Stimulated activated CD8-positive, alpha-beta memory T cell treated with anti-CD3 and anti-CD28 coated beads, Interleukin-4, amount 100 ng/mL, for 4 hours (primary cell): ENCODE measurements around the gene PCDH17.

Experiments
- DNase-seq, 2 donors: peaks; one replicate each; pipeline ENCODE4 v3.0.0-alpha.2; 2020; ENCODE audit warnings: low read depth in 2 of 2, low spot score in 1 of 2

The PCDH17 gene

GRCh38 chr13:57734306-57734705 lies 102.8 kb downstream of the PCDH17 start:
- no peak for DNase-seq

DNA sequence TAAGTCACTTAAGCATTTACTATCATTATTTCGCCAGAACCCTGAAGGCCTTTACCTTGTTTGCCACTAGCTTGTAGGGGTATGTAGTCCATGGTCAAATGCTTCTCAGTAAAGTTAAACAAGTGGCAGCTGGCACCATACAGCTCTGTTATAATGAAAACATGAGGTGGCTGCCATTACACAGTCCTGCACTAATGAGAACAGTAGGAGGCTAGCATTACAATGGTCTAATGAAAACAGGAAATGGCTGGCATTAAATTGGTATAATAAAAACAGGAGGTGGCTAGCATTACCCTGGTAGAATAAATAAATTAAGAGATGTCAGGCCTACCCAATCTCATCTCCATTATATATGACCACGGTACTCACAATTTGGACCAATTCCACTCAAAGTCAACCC lies 107.5 kb downstream of the PCDH17 start:
- DNase-seq: no peak

- DNase-seq: no peak
Measured at GRCh38 chr13:57739543-57740190, 108.1 kb downstream of the PCDH17 start.

GRCh38 chr13:57740719-57741118 lies 109.2 kb downstream of the PCDH17 start:
- no peak for DNase-seq

- DNase-seq: no peak
Measured at GRCh38 chr13:57748096-57748495, 116.6 kb downstream of the PCDH17 start.

DNA sequence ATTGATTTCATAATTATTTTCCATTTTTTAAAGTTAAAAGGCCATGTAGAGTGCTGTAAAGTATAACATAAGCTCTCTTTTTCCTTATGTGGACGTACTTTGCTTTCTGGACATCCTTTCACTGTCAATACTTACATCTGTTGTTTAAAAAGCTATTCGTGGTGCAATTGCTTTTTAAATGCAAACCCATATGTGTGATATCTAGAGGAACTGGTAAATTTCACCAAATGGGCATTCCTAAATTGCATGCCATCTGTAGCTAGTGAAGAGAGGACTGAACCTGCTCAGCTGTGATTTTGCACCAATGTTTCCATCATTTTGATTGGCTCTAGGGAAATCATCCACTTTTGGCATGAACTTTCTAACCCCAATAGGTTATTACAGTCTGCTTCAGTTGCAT lies 129.4 kb downstream of the PCDH17 start:
- DNase-seq: no peak

DNA sequence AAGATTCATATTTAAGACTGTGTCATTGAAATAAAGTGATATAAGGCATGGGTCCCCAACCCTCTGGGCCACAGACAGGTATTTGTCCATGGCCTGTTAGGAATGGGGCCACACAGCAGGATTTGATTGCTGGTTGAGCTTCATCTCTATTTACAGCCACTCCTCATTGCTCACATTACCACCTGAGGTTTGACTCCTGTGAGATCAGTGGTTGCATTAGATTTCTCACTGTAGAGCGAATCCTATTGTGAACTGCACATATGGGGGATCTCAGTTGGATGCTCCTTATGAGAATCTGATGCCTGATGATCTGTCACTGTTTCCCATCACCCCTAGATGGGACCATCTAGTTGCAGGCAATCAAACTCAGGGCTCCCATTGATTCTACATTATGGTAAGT lies 132.1 kb downstream of the PCDH17 start:
- no peak for DNase-seq
